ENCODE data around the gene NR2C2AP.
"Not testable (repeated sequence)": the region's sequence is repeated elsewhere in the genome, so short reads cannot be mapped to it uniquely, and the experiment has no call there.

NR2C2AP gene

DNA sequence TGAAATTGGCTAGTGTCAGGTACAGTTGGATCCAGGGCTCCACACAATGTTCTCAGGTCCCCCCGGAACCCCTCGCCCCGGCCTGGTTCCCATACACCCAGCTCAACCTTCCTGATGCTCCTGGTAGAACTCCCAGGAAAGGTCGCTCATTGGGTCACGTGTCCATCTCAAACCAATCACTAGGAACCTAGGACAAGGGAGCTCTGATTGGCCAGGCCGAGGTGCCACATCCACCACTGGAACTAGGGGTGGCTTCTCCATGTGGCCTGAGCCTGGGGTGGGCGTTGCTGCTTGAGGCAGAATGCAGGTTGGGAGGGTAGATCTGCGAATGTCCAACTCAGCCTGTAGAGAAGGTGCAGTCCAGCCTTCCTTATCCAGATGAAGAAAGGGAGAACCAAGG lies 26.3 kb downstream of the NR2C2AP start:
- TF ChIP-seq, protein P1, sequence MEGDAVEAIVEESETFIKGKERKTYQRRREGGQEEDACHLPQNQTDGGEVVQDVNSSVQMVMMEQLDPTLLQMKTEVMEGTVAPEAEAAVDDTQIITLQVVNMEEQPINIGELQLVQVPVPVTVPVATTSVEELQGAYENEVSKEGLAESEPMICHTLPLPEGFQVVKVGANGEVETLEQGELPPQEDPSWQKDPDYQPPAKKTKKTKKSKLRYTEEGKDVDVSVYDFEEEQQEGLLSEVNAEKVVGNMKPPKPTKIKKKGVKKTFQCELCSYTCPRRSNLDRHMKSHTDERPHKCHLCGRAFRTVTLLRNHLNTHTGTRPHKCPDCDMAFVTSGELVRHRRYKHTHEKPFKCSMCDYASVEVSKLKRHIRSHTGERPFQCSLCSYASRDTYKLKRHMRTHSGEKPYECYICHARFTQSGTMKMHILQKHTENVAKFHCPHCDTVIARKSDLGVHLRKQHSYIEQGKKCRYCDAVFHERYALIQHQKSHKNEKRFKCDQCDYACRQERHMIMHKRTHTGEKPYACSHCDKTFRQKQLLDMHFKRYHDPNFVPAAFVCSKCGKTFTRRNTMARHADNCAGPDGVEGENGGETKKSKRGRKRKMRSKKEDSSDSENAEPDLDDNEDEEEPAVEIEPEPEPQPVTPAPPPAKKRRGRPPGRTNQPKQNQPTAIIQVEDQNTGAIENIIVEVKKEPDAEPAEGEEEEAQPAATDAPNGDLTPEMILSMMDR (IDR thresholded peaks at IDR 0.05; ENCODE audit: low read depth, low read length, poor library complexity, severe bottlenecking): no peak
- TF ChIP-seq EZH2phosphoT487 (IDR thresholded peaks at IDR 0.05; ENCODE audit: borderline replicate concordance, low read length): no peak
- Histone ChIP-seq H3K9me2 (replicated peaks; ENCODE audit: control insufficient read depth, low read length) (no peaks in the 10 kb centered on the region), H3K27me3 (ENCODE audit: control insufficient read depth, low read length) (no peaks in the 10 kb centered on the region), H3K4me1 (ENCODE audit: control insufficient read depth, low read length) (peaks cover 32% of the 10 kb centered on the region), H3K9me3 (ENCODE audit: control insufficient read depth, insufficient read depth, low read length) (no peaks in the 10 kb centered on the region), H3K36me3 (ENCODE audit: control insufficient read depth, low read length) (peaks cover 7% of the 10 kb centered on the region; the same call in 1 of the 2 replicates), H3K4me3 (ENCODE audit: low read length) (no peak overlapping the region), H4K20me1 (ENCODE audit: control insufficient read depth, insufficient read depth, low read depth, low read length) (no peaks in the 10 kb centered on the region), H3K27ac (ENCODE audit: low read depth, low read length) (no peak overlapping the region), H3K4me2 (ENCODE audit: low read length) (no peak overlapping the region), H3F3A (ENCODE audit: control insufficient read depth, insufficient read depth) (peaks cover 5% of the 10 kb centered on the region; the same call in 1 of the 2 replicates), H3K79me2 (ENCODE audit: control insufficient read depth, low read length) (no peaks in the 10 kb centered on the region)

DNA sequence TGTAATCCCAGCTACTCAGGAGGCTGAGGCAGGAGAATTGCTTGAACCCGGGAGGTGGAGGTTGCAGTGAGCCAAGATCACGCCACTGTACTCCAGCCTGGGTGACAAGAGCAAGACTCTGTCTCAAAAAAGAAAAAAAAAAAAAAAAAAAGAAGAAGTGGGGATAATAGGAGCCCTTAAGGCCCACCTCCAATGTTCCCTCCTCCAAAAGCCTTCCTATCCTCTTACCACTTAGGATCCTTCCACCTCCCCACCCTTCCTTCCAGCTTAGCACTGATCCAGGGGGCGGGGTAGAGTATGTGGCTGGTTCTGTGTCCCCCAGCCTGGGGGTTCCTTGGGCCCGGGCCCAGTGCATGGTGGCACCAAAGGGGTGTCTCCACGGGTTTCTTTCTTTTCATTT lies 30.0 kb downstream of the NR2C2AP start:
- peaks cover 18% of the 10 kb centered on the region for H3K36me3 ChIP-seq (ENCODE audit: control insufficient read depth, low read length)
- H3K79me2 ChIP-seq (ENCODE audit: control insufficient read depth, low read length): peaks cover 36% of the 10 kb centered on the region
- H3F3A ChIP-seq (ENCODE audit: control insufficient read depth, insufficient read depth); H4K20me1 ChIP-seq (ENCODE audit: control insufficient read depth, insufficient read depth, low read depth, low read length); H3K9me3 ChIP-seq (ENCODE audit: control insufficient read depth, insufficient read depth, low read length); H3K27me3 ChIP-seq (ENCODE audit: control insufficient read depth, low read length); H3K4me3 ChIP-seq (ENCODE audit: low read length); H3K9me2 ChIP-seq (replicated peaks; ENCODE audit: control insufficient read depth, low read length): not testable (repeated sequence)
- H3K4me1 ChIP-seq (ENCODE audit: control insufficient read depth, low read length): peaks cover 50% of the 10 kb centered on the region
- 0 out of 2 replicates have a peak overlapping the region, but pooled peaks have one; percentile 17 for H3K4me2 ChIP-seq (ENCODE audit: low read length)
- H3K27ac ChIP-seq (ENCODE audit: low read depth, low read length): 0 out of 2 replicates have a peak overlapping the region, but pooled peaks have one; percentile 10

DNA sequence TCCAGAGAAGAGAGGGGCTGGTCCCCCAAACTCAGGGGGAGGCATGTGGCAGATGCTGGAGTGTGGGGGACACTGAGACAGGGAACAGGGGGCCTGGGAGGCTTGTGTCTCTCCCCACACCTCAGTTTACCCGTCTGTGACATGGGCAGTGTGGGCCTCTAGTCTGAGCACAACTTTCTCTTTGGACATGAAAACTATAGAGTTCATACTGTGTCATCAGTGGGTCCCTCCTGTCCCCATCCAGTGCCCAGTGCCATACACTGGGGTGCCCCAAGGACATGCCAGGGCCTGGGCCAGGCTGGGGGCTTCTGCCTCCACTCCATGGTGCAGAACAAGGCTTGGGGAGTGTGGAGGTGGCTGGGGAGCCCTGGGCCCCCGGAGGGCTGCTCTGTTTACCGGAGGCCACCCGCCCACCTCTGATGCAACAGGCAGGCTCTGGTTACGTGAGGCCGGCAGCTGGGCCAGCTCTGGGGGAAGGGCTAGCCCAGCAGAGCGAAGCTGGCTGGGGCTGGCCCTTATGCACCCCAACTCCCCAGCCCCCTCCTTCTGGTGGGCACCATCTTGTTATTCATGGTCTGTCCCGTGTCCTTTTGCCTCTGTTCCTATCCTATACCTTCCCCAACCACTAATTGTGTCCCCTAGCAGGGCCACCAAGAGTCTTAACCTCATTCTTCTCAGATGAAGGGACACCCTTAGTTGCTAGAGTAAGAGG lies 31.2 kb downstream of the NR2C2AP start:
- peaks cover 54% of the 10 kb centered on the region for H3K4me1 ChIP-seq (ENCODE audit: control insufficient read depth, low read length)
- H3K36me3 ChIP-seq (ENCODE audit: control insufficient read depth, low read length): peaks cover 28% of the 10 kb centered on the region
- peak overlapping the region; percentile 91 for H3K4me2 ChIP-seq (ENCODE audit: low read length)
- peaks cover 9% of the 10 kb centered on the region for H3F3A ChIP-seq (ENCODE audit: control insufficient read depth, insufficient read depth)
- H3K9me2 ChIP-seq (replicated peaks; ENCODE audit: control insufficient read depth, low read length): no peaks in the 10 kb centered on the region
- peaks cover 49% of the 10 kb centered on the region for H3K79me2 ChIP-seq (ENCODE audit: control insufficient read depth, low read length)
- TF ChIP-seq, protein P1 (IDR thresholded peaks at IDR 0.05; ENCODE audit: low read depth, low read length, poor library complexity, severe bottlenecking): no peak
- no peak for TF ChIP-seq EZH2phosphoT487 (IDR thresholded peaks at IDR 0.05; ENCODE audit: borderline replicate concordance, low read length)
- peak overlapping the region; percentile 45 for H3K4me3 ChIP-seq (ENCODE audit: low read length)
- peak overlapping the region; percentile 97 for H3K27ac ChIP-seq (ENCODE audit: low read depth, low read length)
- no peaks in the 10 kb centered on the region for H3K27me3 ChIP-seq (ENCODE audit: control insufficient read depth, low read length)
- no peaks in the 10 kb centered on the region for H3K9me3 ChIP-seq (ENCODE audit: control insufficient read depth, insufficient read depth, low read length)
- no peaks in the 10 kb centered on the region; the same call in 1 of the 2 replicates for H4K20me1 ChIP-seq (ENCODE audit: control insufficient read depth, insufficient read depth, low read depth, low read length)

Data from DOHH2 (cell line).